HCEC 1CT (cell line): ENCODE data around the gene PSMB1.
A peak's percentile ranks its signal among the peaks of the same experiment; 100 is the strongest.
"Not testable (repeated sequence)": the region's sequence is repeated elsewhere in the genome, so short reads cannot be mapped to it uniquely, and the experiment has no call there.

ENCODE experiments used
- DNase-seq: peaks from one replicate; pipeline ENCODE4 v3.0.0-alpha.2; 2017

PSMB1 gene

GRCh38 chr6:170533792-170534191, 19.3 kb downstream of the PSMB1 start:
- no peak for DNase-seq

- DNase-seq: peak; percentile 2
Measured at GRCh38 chr6:170532867-170533488, 20.1 kb downstream of the PSMB1 start.

- DNase-seq: peak; percentile 67
Measured at GRCh38 chr6:170529839-170530469, 23.2 kb downstream of the PSMB1 start.

GRCh38 chr6:170527995-170528394, 25.1 kb downstream of the PSMB1 start:
- DNase-seq: not testable (repeated sequence)

GRCh38 chr6:170525795-170526194, 27.3 kb downstream of the PSMB1 start:
- no peak for DNase-seq

- no peak for DNase-seq
Measured at GRCh38 chr6:170524172-170524502, 29.0 kb downstream of the PSMB1 start.

GRCh38 chr6:170523256-170524171, 29.6 kb downstream of the PSMB1 start:
- DNase-seq: no peak

- peak; percentile 15 for DNase-seq
Measured at GRCh38 chr6:170522565-170523183, 30.4 kb downstream of the PSMB1 start.

GRCh38 chr6:170516783-170517616, 36.1 kb downstream of the PSMB1 start:
- DNase-seq: peak; percentile 73

GRCh38 chr6:170514908-170515307, 38.2 kb downstream of the PSMB1 start:
- no peak for DNase-seq

GRCh38 chr6:170512249-170512648, 40.9 kb downstream of the PSMB1 start:
- DNase-seq: no peak

GRCh38 chr6:170510631-170511030, 42.5 kb downstream of the PSMB1 start:
- DNase-seq: no peak

- no peak for DNase-seq
Measured at GRCh38 chr6:170509723-170510018, 43.4 kb downstream of the PSMB1 start.

GRCh38 chr6:170508892-170509722, 44.0 kb downstream of the PSMB1 start:
- not testable (repeated sequence) for DNase-seq

GRCh38 chr6:170508275-170508674, 44.8 kb downstream of the PSMB1 start:
- DNase-seq: not testable (repeated sequence)

GRCh38 chr6:170507728-170508127, 45.4 kb downstream of the PSMB1 start:
- DNase-seq: not testable (repeated sequence)

- DNase-seq: no peak
Measured at GRCh38 chr6:170506446-170506845, 46.7 kb downstream of the PSMB1 start.

- no peak for DNase-seq
Measured at GRCh38 chr6:170505306-170505705, 47.8 kb downstream of the PSMB1 start.

GRCh38 chr6:170504479-170504878, 48.6 kb downstream of the PSMB1 start:
- no peak for DNase-seq

GRCh38 chr6:170503414-170503761, 49.7 kb downstream of the PSMB1 start:
- DNase-seq: no peak

GRCh38 chr6:170502733-170503413, 50.2 kb downstream of the PSMB1 start:
- DNase-seq: not testable (repeated sequence)
